ENCODE results near the gene MECR.

Gene MECR

DNA sequence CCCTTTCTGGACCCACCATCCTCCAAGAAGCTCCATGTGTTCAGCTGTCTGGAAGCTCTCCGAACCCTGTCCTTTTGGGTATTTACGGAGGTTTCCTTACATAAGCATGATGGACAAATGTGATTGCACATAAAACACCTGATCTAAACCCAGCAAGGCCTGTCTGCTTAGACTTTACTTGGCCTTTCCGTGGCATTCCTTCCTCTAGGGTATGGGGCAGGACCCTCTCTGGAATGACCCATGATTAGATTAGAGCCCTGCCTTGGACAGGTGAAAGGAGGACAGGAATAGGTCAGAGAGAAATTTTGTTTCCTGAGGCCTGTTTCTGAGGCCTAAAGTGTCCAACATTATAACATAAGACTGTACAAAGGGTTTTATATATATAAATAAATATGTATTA, 22.4 kb upstream of the MECR start:
- intact Hi-C loops (cut with DNase I; ENCODE audit: low total_unique reads) = no loop called here

DNA sequence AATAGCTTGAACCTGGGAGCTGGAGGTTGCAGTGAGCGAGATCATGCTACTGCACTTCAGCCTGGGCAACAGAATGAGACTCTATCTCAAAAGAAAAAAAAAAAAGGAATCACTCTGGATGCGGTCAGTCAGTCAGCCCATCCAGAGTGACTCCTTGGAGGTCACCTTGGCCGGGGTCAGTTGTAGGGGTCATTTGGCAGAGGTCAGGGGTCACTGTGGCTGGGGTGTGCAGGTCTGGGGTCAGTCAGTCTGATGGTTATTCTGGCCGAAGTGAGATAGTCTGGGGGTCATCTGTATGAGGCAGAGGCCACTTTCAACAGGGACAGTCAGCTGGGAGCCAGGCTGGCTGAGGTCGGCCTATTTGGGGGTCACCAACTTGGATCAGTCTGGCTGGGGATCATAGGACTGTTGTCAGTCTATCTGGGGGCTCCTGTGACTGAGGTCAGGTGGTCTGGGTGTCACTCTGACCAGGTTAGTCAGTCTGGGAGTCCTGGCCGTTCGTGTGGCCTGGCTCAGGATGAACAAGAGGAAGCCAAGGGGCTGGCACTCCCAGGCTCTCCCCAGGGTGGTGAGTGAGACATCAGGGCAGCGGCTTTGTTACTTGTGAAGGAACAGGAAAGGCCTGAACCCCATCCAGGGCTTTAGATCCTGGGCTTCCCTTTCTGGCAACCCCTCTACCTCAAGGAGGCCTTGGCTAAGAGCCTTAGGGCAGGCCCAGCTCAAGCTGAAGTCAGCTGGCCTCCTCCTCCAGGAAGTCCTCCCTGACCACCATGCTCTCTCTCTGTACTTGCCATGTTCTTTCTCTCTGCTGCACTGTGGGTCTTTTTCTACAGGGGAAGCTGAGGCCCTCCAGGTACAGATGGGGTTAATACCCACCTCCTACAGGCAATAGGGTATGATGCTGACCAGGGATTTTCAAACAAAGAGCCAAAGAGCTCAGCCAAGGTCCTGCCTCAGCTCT, 20.7 kb upstream of the MECR start:
- Histone ChIP-seq H3K4me1 (peaks cover 0 to 4% (median 0%) of the 10 kb centered on the region in 4 donors), H3K36me3 (no peaks in the 10 kb centered on the region), H3K27ac (no peak overlapping the region), H3K27me3 (no peaks in the 10 kb centered on the region), H3K4me3 (no peak overlapping the region), H3K9me3 (no peaks in the 10 kb centered on the region)
- TF ChIP-seq, protein P1, sequence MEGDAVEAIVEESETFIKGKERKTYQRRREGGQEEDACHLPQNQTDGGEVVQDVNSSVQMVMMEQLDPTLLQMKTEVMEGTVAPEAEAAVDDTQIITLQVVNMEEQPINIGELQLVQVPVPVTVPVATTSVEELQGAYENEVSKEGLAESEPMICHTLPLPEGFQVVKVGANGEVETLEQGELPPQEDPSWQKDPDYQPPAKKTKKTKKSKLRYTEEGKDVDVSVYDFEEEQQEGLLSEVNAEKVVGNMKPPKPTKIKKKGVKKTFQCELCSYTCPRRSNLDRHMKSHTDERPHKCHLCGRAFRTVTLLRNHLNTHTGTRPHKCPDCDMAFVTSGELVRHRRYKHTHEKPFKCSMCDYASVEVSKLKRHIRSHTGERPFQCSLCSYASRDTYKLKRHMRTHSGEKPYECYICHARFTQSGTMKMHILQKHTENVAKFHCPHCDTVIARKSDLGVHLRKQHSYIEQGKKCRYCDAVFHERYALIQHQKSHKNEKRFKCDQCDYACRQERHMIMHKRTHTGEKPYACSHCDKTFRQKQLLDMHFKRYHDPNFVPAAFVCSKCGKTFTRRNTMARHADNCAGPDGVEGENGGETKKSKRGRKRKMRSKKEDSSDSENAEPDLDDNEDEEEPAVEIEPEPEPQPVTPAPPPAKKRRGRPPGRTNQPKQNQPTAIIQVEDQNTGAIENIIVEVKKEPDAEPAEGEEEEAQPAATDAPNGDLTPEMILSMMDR (IDR thresholded peaks at IDR 0.05) = no peak
- no peak for DNase-seq
- intact Hi-C loops (cut with DNase I; ENCODE audit: low total_unique reads) = no loop called here

More for the DNA sequence above, 22.4 kb upstream of the MECR start:
- H3K9me3 ChIP-seq = no peaks in the 10 kb centered on the region
- no peak overlapping the region for H3K4me3 ChIP-seq
- TF ChIP-seq, protein P1 (IDR thresholded peaks at IDR 0.05) = no peak
- no peaks in the 10 kb centered on the region for H3K27me3 ChIP-seq
- no peak overlapping the region for H3K27ac ChIP-seq
- DNase-seq = no peak
- no peaks in the 10 kb centered on the region for H3K36me3 ChIP-seq
- peaks cover 0 to 11% (median 7%) of the 10 kb centered on the region in 4 donors for H3K4me1 ChIP-seq

DNA sequence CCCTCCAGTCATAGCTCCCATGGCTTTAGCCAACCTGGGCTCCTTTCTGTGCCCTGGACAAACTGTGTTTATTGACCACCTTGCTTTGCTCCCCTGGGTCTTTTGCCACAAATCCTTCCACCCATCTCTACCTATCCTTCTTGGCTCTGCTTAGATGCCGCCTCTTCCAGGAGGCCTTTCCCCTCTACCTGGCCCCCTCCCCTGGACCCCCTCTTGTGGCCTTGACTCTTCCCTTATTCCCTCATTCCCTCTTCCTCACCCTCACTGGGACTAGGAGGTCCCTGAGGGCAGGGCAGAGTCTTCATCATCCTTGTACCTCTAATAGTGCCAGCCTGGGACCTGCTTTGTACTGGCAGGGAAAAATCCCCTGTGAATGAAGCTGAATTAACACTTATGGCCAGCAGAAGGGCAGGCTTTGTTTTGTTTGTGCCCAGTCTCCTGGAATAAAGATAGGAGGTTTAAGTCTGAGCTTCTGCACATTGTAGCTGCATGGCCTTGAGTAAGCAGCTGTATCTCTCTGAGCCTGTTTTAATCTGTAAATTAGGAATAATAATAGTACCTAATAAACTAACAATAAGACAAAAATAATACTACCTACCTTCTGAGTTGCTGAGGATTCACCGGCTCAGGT, 19.3 kb upstream of the MECR start:
- H3K27ac ChIP-seq = no peak overlapping the region
- no peaks in the 10 kb centered on the region for H3K9me3 ChIP-seq
- no peaks in the 10 kb centered on the region for H3K36me3 ChIP-seq
- H3K27me3 ChIP-seq = no peaks in the 10 kb centered on the region
- H3K4me3 ChIP-seq = no peak overlapping the region
- no peak for DNase-seq
- peaks cover 0 to 4% (median 0%) of the 10 kb centered on the region in 4 donors for H3K4me1 ChIP-seq
- intact Hi-C loops (cut with DNase I; ENCODE audit: low total_unique reads) = loop anchor here (5.0 kb wide), 1 partner anchor 1127 kb away; no protein-coding TSS in a partner anchor
- TF ChIP-seq, protein P1 (IDR thresholded peaks at IDR 0.05) = no peak

DNA sequence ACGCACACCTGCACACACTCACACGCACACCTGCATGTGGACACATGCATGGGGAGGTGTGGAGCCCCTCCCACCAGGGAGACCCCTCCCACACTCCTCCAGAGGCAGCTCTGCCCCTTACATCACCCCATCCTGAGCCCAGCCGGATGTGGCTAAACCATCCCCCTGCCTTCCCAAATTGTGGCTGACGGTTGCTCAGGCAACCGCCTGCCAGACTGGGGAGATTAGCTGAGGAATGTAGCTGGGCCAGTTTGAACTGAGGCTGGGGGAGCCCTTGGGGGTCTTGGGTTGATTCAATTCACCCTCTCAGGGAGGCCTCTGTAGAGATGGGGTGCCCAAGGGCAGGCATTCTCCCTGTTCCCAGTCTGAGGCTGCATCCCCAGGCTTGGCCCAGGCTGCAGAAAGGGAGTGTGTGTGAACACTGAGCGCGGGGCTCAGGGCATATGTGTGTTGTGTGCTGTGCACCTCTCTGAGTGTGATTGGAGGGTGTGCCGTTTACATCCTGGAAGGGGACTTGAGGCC, 18.5 kb upstream of the MECR start:
- no peak overlapping the region for H3K4me3 ChIP-seq
- intact Hi-C loops (cut with DNase I; ENCODE audit: low total_unique reads) = loop anchor here (5.0 kb wide), 1 partner anchor 1128 kb away; no protein-coding TSS in a partner anchor
- no peak overlapping the region for H3K27ac ChIP-seq
- no peak for DNase-seq
- TF ChIP-seq, protein P1 (IDR thresholded peaks at IDR 0.05) = no peak
- no peaks in the 10 kb centered on the region for H3K36me3 ChIP-seq
- H3K27me3 ChIP-seq = no peaks in the 10 kb centered on the region
- H3K4me1 ChIP-seq = peaks cover 0 to 4% (median 0%) of the 10 kb centered on the region in 4 donors
- no peaks in the 10 kb centered on the region for H3K9me3 ChIP-seq

DNA sequence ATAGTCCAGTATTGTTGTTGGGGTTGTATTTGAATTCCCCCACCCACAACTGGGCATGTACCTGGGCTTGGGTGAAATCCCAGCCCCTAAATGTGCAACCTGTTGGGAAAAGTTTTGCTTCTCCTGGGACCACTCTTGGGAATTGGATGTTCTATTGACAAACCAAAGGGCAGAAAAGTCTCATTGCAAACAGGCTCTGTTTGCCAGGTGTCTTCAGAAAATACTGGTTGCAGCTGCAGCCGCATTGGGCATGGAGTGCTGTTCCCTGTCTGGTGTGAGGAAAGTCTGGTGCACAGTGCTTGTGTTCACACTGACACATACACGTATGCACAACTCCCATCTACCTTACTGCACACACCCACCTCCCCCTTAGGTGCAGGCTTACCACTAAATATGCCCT, 17.7 kb upstream of the MECR start:
- no peaks in the 10 kb centered on the region for H3K9me3 ChIP-seq
- intact Hi-C loops (cut with DNase I; ENCODE audit: low total_unique reads) = loop anchor here (5.0 kb wide), 1 partner anchor 1129 kb away; no protein-coding TSS in a partner anchor
- peaks cover 0 to 4% (median 0%) of the 10 kb centered on the region in 4 donors for H3K4me1 ChIP-seq
- DNase-seq = no peak
- no peak overlapping the region for H3K4me3 ChIP-seq
- H3K27ac ChIP-seq = no peak overlapping the region
- no peaks in the 10 kb centered on the region for H3K36me3 ChIP-seq
- TF ChIP-seq, protein P1 (IDR thresholded peaks at IDR 0.05) = no peak
- no peaks in the 10 kb centered on the region for H3K27me3 ChIP-seq

All from tibial artery (tissue), 4 donors.